SU-DHL-6 (cell line): ENCODE data around the gene FARS2.

Experiments
- CTCF ChIP-seq: fragments of 200-600 bp; sonication (generic); IDR thresholded peaks from one replicate; pipeline ENCODE4 v1.5.1; 2017; ENCODE audit warnings: antibody characterized with exemption, mild to moderate bottlenecking, low read length, moderate library complexity; ENCODE audit not compliant: insufficient read depth, poor library complexity, severe bottlenecking
- EZH2phosphoT487 ChIP-seq: fragments of 200-600 bp; sonication (generic), shearing (Covaris generic); conservative IDR thresholded peaks from 2 replicates; pipeline ENCODE4 v1.6.1; 2018; ENCODE audit warnings: mild to moderate bottlenecking, antibody characterized with exemption, low read length, moderate library complexity, mixed read lengths

- TF ChIP-seq EZH2phosphoT487 (no peak), CTCF (no peak)
Measured at GRCh38 chr6:5667737-5668136, 406.4 kb downstream of the FARS2 start.
